Dermis blood vessel endothelial cell (primary cell): Measurements from ENCODE around the gene SPN. TPM values are rescaled to one million over a fixed set of nuclear protein-coding genes. Genes with fewer than 3 reads are reported as not detected.
"Not testable (repeated sequence)": the region's sequence is repeated elsewhere in the genome, so short reads cannot be mapped to it uniquely, and the experiment has no call there.

Experiments
- DNase-seq: peaks from one replicate; pipeline ENCODE4 v3.0.0; 2010
- total RNA-seq: library from RNA; depleted of rRNA; stranded (reverse); fragments of >200 nt; gene quantifications from 2 replicates; pipeline ENCODE4 v1.2.3, GENCODE V29; 2014

Gene SPN
- total RNA-seq, 1 donor from 2014 or later, result not detected

- DNase-seq, result no peak
These were observed 17.1 kb downstream of the SPN start for GRCh38 chr16:29680180-29680598.

GRCh38 chr16:29683543-29684090 lies 20.6 kb downstream of the SPN start:
- DNase-seq, result no peak

DNA sequence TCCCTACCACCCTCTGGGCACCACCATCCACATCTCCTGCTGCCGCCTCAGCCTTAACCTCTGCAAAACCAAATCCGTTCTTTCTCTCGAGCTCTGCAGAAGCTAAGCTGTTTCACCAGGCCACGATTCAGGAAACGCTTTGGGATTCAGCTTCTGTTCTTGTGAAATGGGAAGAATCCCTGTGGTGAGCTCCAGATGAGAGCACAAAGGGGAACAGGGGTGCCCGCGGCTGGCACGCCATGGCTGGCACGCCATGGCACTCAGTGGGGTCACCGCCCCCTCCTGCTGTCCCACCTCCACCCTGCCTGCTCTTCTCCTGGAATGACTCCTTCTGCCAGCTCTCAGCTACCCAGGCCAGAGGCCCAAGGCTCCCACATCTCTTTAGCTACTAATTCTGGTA lies 21.6 kb downstream of the SPN start:
- DNase-seq, result no peak

- no peak for DNase-seq
These were observed 23.8 kb downstream of the SPN start for GRCh38 chr16:29686740-29687332.

DNA sequence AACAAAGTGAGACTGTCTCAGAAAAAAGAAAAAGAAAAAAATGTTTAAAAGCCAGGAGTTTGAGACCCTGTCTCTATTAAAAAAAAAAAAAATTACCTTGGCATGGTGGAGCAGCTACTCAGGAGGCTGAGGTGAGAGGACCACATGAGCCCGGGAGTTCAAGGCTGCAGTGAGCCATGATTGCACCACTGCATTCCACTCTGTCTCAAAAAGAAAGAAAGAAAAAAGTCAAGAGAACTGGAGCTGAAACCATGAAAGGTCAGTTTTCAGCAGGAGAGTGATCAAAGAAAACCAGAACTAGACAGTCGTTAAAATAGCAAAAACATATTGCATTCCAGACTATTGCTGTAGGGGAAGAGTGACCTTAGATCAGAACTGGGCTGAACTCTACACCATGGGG lies 24.7 kb downstream of the SPN start:
- DNase-seq, result no peak

DNA sequence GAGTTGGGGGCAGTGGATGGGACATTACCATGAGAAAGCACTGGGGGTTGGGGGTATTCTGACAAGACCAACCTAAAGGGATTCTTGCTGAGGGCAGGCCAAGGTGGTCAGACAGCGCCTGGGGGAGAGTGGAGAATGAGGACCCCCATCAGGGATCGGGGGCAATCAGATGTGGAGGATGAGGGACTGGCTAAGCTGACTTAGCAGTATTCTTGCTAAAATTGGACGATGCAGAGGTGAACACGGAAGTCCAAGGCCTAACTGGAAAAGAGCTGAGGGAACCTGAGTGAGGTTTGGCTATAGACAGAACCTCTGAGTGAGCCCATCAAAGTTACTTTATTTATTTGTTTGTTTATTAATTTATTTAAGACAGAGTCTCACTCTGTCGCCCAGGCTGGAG lies 25.1 kb downstream of the SPN start:
- DNase-seq, result no peak

DNA sequence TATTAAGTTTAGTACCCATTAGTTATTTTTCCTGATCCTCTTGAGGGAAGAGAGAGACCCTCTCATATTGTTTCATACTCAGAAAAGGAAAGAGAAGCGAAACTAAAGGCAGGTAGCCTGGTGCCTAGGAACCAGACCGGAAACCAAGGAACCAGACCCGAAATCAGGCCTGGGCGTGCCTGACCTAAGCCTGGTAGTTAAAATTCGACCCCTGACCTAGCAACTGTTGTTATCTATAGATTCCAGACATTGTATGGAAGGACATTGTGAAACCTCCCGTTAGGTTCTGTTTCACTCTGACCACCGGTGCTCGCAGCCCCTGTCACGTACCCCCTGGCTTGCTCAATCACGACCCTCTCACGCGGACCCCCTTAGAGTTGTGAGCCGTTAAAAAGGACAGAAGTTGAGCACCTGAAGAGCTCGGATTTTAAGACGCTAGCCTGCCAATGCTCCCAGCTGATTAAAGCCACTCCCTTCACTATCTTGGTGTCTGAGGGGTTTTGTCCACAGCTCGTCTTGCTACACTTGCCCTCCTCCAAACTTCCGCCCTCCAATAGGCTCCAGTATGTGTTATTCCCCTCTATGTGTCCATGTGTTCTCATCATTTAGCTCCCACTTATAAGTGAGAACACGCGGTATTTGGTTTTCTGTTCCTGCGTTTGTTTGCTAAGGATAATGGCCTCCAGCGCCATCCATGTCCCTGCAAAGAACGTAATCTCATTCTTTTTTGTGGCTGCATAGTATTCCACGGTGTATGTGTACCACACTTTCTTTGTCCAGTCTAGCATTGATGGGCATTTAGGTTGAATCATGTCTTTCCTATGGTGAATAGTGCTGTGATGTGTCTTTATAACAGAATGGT lies 26.7 kb downstream of the SPN start:
- DNase-seq, result not testable (repeated sequence)

- not testable (repeated sequence) for DNase-seq
These were observed 29.6 kb downstream of the SPN start for GRCh38 chr16:29692606-29693005.

GRCh38 chr16:29694384-29695195 lies 31.5 kb downstream of the SPN start:
- DNase-seq, result no peak

- DNase-seq, result not testable (repeated sequence)
These were observed 32.6 kb downstream of the SPN start for GRCh38 chr16:29695675-29696074.

DNA sequence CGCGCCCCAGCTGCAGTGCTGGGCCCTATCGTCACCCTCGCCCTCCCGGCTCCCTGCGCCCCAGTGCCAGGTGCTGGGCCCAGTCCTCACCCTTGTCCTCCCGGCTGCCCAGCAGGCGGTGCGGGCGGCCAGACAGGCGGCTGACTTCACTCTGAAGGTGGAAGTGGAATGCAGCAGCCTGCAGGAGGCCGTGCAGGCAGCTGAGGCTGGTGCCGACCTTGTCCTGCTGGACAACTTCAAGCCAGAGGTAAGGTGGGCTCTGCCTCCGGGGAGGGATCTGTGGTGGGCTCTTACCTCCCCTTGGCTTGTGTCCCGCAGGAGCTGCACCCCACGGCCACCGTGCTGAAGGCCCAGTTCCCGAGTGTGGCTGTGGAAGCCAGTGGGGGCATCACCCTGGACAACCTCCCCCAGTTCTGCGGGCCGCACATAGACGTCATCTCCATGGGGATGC lies 33.9 kb downstream of the SPN start:
- no peak for DNase-seq

DNA sequence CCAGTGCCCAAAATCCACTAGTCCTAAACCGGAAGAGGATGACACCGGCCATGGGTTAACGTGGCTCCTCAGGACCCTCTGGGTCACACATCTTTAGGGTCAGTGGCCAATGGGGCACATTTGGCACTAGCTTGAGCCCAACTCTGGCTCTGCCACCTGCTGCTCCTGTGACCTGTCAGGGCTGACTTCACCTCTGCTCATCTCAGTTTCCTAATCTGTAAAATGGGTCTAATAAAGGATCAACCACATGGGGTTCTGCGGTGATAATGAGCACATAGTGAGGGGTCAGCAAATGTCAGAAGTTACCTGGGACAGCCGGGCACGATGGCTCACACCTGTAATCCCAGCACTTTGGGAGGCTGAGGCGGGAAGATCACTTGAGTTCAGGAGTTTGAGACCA lies 34.3 kb downstream of the SPN start:
- DNase-seq, result no peak

DNA sequence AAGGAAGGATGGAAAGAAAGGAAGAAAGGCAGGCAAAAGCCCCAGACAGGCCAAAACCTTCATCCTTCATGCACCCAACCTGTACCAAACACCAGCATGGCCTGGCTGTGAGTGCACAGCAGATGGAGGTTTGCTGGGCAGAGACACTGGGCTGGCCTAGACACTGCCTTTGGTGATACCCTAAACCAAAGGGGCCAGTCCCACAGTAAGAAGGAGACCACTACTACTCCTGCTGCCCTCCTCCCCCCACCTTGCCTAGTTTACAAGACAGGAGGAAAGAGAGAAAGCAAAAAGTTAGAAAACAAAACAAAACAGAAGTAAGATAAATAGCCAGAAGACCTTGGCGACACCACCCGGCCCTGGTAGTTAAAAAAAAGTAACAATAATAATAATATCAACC lies 35.0 kb downstream of the SPN start:
- no peak for DNase-seq

DNA sequence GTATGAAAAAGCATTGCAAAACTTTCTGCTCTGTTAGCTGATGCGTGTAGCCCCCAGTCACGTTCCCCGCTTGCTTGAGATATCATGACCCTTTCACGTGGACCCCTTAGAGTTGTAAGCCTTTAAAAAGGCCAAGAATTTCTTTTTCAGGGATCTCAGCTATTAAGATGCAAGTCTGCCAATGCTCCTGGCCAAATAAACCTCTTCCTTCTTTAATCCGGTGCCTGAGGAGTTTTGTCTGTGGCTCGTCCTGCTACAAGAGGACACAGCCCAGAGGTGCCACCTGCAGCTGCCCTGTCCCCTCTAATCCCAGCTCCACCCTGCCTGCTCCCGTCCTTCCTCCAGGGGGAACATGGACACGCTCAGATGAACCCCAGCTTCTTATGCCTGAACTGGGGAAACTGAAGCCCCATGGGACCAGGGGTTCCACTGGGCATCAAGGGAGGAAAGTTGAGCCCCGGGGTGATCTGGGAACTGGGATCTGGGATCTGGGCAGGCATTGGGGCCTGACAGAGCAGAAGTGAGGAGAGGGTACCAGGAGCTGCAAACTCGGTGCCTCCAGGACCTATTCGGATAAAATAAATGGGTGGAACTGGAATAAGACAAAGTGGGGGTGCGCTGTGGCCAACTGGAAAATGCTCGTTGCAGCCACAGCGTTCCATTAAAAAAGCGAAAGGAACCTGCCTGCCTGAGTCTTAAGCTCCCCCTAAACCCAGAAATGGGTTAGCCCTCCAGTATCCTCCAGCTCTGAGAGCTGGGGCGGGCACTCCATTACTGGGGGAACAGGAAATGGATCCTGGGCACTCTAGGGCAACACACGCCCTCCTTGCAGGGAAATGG lies 35.7 kb downstream of the SPN start:
- no peak for DNase-seq

DNA sequence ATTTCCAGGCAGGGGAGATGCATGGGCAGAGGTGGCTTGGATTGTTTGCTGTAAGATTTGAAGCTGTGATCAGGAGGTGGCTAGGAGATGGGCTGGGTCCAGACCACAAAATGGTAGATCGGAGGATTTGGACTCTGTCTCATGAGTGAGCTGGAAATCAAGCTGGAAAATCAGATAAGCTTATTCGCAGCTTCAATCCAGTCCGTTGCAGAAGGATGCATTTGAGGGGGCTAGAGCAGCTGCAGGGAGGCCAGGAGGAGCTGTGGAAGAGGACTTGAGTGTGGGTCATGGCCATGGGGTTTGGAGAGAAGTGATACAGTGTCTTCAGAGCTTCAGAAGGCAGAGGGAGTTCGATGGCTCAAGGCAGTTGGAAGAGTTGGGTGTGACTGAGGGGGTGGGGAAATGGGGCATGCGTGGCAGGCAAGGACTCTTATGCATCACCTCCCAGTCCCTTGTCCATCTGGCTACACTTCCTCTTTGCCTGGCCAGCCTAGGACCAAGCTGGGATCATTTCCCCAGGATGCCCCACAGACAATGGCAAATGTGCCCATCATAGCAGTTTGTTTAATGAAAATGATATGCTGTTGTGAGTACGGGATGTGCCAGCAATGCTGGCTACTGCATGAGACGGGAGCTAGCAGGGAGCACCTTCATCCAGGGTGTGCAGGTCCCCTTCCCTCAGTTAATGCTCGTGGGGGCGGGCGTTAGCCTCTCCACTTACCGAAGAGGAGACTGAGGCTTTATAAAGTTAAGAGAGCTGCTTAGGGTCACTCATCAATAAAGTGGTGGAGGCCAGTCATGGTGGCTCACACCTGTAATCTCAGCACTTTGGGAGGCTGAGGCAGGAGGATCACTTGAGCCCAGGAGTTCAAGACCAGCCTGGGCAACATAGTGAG lies 36.5 kb downstream of the SPN start:
- no peak for DNase-seq

DNA sequence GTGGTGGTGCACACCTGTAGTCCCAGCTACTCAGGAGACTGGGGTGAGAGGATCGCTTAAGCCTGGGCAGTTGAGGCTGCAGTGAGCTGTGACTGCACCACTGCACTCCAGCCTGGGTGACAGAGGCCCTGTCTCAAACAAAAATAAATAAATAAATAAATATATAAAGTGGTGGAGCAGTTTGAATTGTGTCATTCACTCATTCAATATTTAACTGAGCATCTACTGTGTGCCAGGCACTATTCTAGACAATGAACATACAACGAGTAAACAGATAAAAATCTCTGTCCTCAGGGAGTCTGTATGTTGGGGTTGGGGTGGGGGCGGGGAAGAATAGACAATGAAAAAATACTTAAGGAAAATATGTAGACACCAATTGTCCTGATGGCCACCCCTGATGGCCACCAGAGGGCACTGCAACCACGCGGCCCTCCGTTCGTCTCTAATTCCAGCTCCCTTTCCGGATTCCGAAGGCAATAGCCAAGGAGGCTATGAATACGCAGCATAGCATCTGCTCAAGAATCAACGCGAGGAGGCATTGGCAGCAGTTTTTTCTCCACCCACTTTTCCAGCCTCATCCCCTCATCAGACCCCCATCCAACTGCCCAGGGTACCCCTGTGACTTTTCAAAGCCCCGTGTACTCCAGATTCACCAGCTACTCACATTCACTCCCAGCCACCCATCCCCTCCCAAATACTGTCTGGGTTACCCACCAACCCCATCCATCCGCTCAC lies 37.4 kb downstream of the SPN start:
- peak; percentile 92 for DNase-seq

- DNase-seq, result no peak
These were observed 38.1 kb downstream of the SPN start for GRCh38 chr16:29701214-29701555.

- no peak for DNase-seq
These were observed 39.2 kb downstream of the SPN start for GRCh38 chr16:29702269-29702668.

DNA sequence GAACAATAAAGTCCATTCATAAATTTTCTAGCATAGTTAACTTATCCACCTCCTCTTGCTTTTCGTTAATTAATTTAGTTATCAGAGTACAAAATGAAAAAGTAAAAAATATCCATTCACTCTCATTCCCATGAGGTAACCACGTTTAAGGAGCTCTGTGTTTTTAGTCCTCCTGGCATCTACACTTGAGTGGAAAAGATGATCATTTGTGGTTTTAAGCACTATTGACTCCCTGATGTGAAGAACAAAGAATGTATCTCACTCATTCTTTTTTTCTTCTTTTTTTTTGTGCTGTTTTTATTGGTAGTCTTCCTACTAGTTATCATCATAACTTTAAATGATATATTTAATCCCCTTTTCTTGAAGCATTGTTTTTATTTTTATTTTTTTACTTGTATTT lies 42.0 kb downstream of the SPN start:
- DNase-seq, result no peak

- DNase-seq, result not testable (repeated sequence)
These were observed 44.1 kb downstream of the SPN start for GRCh38 chr16:29707160-29707559.
